DOHH2 (cell line): ENCODE data around the gene CADPS.

Experiments used
- H3F3A ChIP-seq: fragments of 200-600 bp; sonication (generic), shearing (Covaris generic); 2 replicates; pipeline ENCODE4 v1.6.0; 2016; ENCODE audit warnings: antibody characterized with exemption, mild to moderate bottlenecking; ENCODE audit not compliant: control insufficient read depth, insufficient read depth
- H3K27ac ChIP-seq: fragments of 200-600 bp; sonication (generic); 2 replicates; pipeline ENCODE4 v1.5.1; 2014; ENCODE audit warnings: low read depth, mild to moderate bottlenecking, low read length, moderate library complexity
- H3K27me3 ChIP-seq: fragments of 200-600 bp; sonication (generic); 2 replicates; pipeline ENCODE4 v1.6.1; 2014; ENCODE audit warnings: mild to moderate bottlenecking, low read length, mixed read lengths; ENCODE audit not compliant: control insufficient read depth
- H3K36me3 ChIP-seq: fragments of 200-600 bp; sonication (generic); 2 replicates; pipeline ENCODE4 v1.6.1; 2014; ENCODE audit warnings: mild to moderate bottlenecking, low read length, moderate library complexity, mixed read lengths; ENCODE audit not compliant: control insufficient read depth
- H3K4me1 ChIP-seq: fragments of 200-600 bp; sonication (generic); 2 replicates; pipeline ENCODE4 v1.6.1; 2014; ENCODE audit warnings: mild to moderate bottlenecking, low read length, mixed read lengths; ENCODE audit not compliant: control insufficient read depth
- H3K4me2 ChIP-seq: fragments of 200-600 bp; sonication (generic); 2 replicates; pipeline ENCODE4 v1.6.0; 2014; ENCODE audit warnings: mild to moderate bottlenecking, low read length, moderate library complexity
- H3K4me3 ChIP-seq: fragments of 200-600 bp; sonication (generic); 2 replicates; pipeline ENCODE4 v1.5.1; 2014; ENCODE audit warnings: mild to moderate bottlenecking, low read length, mixed read lengths
- H3K79me2 ChIP-seq: fragments of 200-600 bp; sonication (generic); 2 replicates; pipeline ENCODE4 v1.6.1; 2014; ENCODE audit warnings: mild to moderate bottlenecking, low read length, mixed read lengths; ENCODE audit not compliant: control insufficient read depth
- H3K9me2 ChIP-seq: fragments of 200-600 bp; sonication (generic); replicated peaks from 2 replicates; pipeline ENCODE4 v1.6.1; 2014; ENCODE audit warnings: mild to moderate bottlenecking, low read length, mixed read lengths; ENCODE audit not compliant: control insufficient read depth
- H3K9me3 ChIP-seq: fragments of 200-600 bp; sonication (generic); 2 replicates; pipeline ENCODE4 v1.6.1; 2014; ENCODE audit warnings: antibody characterized with exemption, low read length, mixed read lengths; ENCODE audit not compliant: control insufficient read depth, insufficient read depth
- H4K20me1 ChIP-seq: fragments of 200-600 bp; sonication (generic); 2 replicates; pipeline ENCODE4 v1.6.0; 2014; ENCODE audit warnings: low read depth, mild to moderate bottlenecking, antibody characterized with exemption, low read length, moderate library complexity; ENCODE audit not compliant: control insufficient read depth, insufficient read depth
- CTCF ChIP-seq: fragments of 200-600 bp; sonication (generic); IDR thresholded peaks from one replicate; pipeline ENCODE4 v1.5.1; 2014; ENCODE audit warnings: antibody characterized with exemption, mild to moderate bottlenecking, low read depth, low read length; ENCODE audit not compliant: poor library complexity, severe bottlenecking
- EZH2phosphoT487 ChIP-seq: fragments of 200-600 bp; sonication (generic); IDR thresholded peaks from 2 replicates; pipeline ENCODE4 v1.6.1; 2017; ENCODE audit warnings: borderline replicate concordance, mild to moderate bottlenecking, antibody characterized with exemption, low read length, moderate library complexity, mixed read lengths

Gene CADPS

GRCh38 chr3:62920466-62920784, 45.2 kb upstream of the CADPS start:
- Histone ChIP-seq H4K20me1 (no peaks in the 10 kb centered on the region), H3K4me2 (no peak overlapping the region), H3K9me2 (no peaks in the 10 kb centered on the region), H3K9me3 (no peaks in the 10 kb centered on the region), H3K4me1 (peaks cover 12% of the 10 kb centered on the region), H3K36me3 (no peaks in the 10 kb centered on the region), H3K27me3 (no peaks in the 10 kb centered on the region), H3K4me3 (no peak overlapping the region), H3K27ac (no peak overlapping the region), H3K79me2 (no peaks in the 10 kb centered on the region), H3F3A (no peaks in the 10 kb centered on the region)
- no peak for TF ChIP-seq CTCF
- no peak for TF ChIP-seq EZH2phosphoT487

GRCh38 chr3:62919784-62920465, 44.7 kb upstream of the CADPS start:
- Histone ChIP-seq H3K4me2 (no peak overlapping the region), H3K9me2 (no peaks in the 10 kb centered on the region), H3F3A (no peaks in the 10 kb centered on the region), H3K9me3 (no peaks in the 10 kb centered on the region), H3K27me3 (no peaks in the 10 kb centered on the region), H3K36me3 (no peaks in the 10 kb centered on the region), H3K4me1 (peaks cover 12% of the 10 kb centered on the region), H3K4me3 (no peak overlapping the region), H3K27ac (no peak overlapping the region), H4K20me1 (no peaks in the 10 kb centered on the region), H3K79me2 (no peaks in the 10 kb centered on the region)
- TF ChIP-seq EZH2phosphoT487 = no peak
- TF ChIP-seq CTCF = no peak

GRCh38 chr3:62918777-62919176, 43.6 kb upstream of the CADPS start:
- Histone ChIP-seq H4K20me1 (no peaks in the 10 kb centered on the region), H3K9me2 (no peaks in the 10 kb centered on the region), H3K9me3 (no peaks in the 10 kb centered on the region), H3K27me3 (no peaks in the 10 kb centered on the region), H3K4me1 (peaks cover 12% of the 10 kb centered on the region), H3K27ac (no peak overlapping the region), H3K4me3 (no peak overlapping the region), H3K4me2 (no peak overlapping the region), H3K79me2 (no peaks in the 10 kb centered on the region), H3F3A (no peaks in the 10 kb centered on the region), H3K36me3 (no peaks in the 10 kb centered on the region)
- TF ChIP-seq EZH2phosphoT487 (no peak), CTCF (no peak)

GRCh38 chr3:62918131-62918530, 42.9 kb upstream of the CADPS start:
- Histone ChIP-seq H3K27me3 (no peaks in the 10 kb centered on the region), H3K36me3 (no peaks in the 10 kb centered on the region), H3K4me1 (peaks cover 12% of the 10 kb centered on the region), H3K4me3 (no peak overlapping the region), H3K9me2 (no peaks in the 10 kb centered on the region), H3K79me2 (no peaks in the 10 kb centered on the region), H4K20me1 (no peaks in the 10 kb centered on the region), H3K9me3 (no peaks in the 10 kb centered on the region), H3F3A (no peaks in the 10 kb centered on the region), H3K27ac (no peak overlapping the region), H3K4me2 (no peak overlapping the region)
- TF ChIP-seq EZH2phosphoT487 (no peak), CTCF (no peak)
